RWPE1 (cell line): Measurements from ENCODE around the gene RAD18.

ENCODE experiments used
- CTCF ChIA-PET: fragments of 350-600 bp; sonication (Branson Sonifier 250); formaldehyde crosslinking; extraction: SDS; loops from one replicate; lab custom pipeline; 2021; lab: Yijun Ruan, JAX
- POLR2A ChIA-PET: fragments of 400-600 bp; formaldehyde crosslinking; extraction: SDS; loops from one replicate; lab custom pipeline; 2020; ENCODE audit warnings: antibody characterized with exemption; ENCODE audit not compliant: low non-redundant PET; lab: Yijun Ruan, JAX
- DNase-seq: peaks from one replicate; pipeline ENCODE4 v3.0.0; 2012; ENCODE audit warnings: low spot score
- H3K27ac ChIP-seq: fragments of 450-650 bp; 2 replicates; pipeline ENCODE4 v1.5.1; 2017
- CTCF ChIP-seq: fragments of 450-650 bp; conservative IDR thresholded peaks from 2 replicates; pipeline ENCODE4 v1.5.1; 2017; ENCODE audit warnings: low read depth, mild to moderate bottlenecking

The RAD18 gene

GRCh38 chr3:8979262-8979661, 16.0 kb upstream of the RAD18 start:
- TF ChIP-seq CTCF = no peak
- H3K27ac ChIP-seq = no peak overlapping the region
- ChIA-PET POLR2A (no interaction called here), CTCF (no interaction called here)
- no peak for DNase-seq

GRCh38 chr3:8978551-8978950, 15.3 kb upstream of the RAD18 start:
- no peak for TF ChIP-seq CTCF
- ChIA-PET CTCF (no interaction called here), POLR2A (no interaction called here)
- DNase-seq = no peak
- H3K27ac ChIP-seq = no peak overlapping the region

GRCh38 chr3:8976540-8977182, 13.4 kb upstream of the RAD18 start:
- DNase-seq = no peak
- POLR2A ChIA-PET = no interaction called here

GRCh38 chr3:8975081-8976020, 12.1 kb upstream of the RAD18 start:
- ChIA-PET CTCF (no interaction called here), POLR2A (no interaction called here)
- H3K27ac ChIP-seq = no peak overlapping the region
- no peak for DNase-seq
- TF ChIP-seq CTCF = no peak

More at GRCh38 chr3:8976540-8977182, 13.4 kb upstream of the RAD18 start:
- H3K27ac ChIP-seq = no peak overlapping the region
- CTCF ChIA-PET = no interaction called here
- TF ChIP-seq CTCF = no peak

- no peak overlapping the region for H3K27ac ChIP-seq
- POLR2A ChIA-PET = no interaction called here
- CTCF ChIA-PET = no interaction called here
- no peak for TF ChIP-seq CTCF
- no peak for DNase-seq
Measured at GRCh38 chr3:8974458-8974857, 11.2 kb upstream of the RAD18 start.

GRCh38 chr3:8972639-8973038, 9.4 kb upstream of the RAD18 start:
- ChIA-PET CTCF (interaction anchor here (2.1 to 2.2 kb wide), 2 partner anchors 15 to 330 kb away, joined by 5 to 11 read pairs; no protein-coding TSS in a partner anchor), POLR2A (no interaction called here)

More at GRCh38 chr3:8972639-8973038, 9.4 kb upstream of the RAD18 start:
- no peak for TF ChIP-seq CTCF
- H3K27ac ChIP-seq = no peak overlapping the region
- DNase-seq = peak; percentile 54
